GM23338 (cell line): ENCODE measurements around the gene CD34.

Source experiments
- CREB1 ChIP-seq: fragments of 250-450 bp; sonication (Bioruptor Pico); IDR thresholded peaks from 2 replicates; pipeline ENCODE4 v1.5.0; 2020; ENCODE audit warnings: low read depth, mild to moderate bottlenecking, moderate library complexity
- CTCF ChIP-seq, 2 experiments: fragments of 200-600 bp in 1 of 2; sonication (generic) in 1 of 2; conservative IDR thresholded peaks; 2 replicates each; pipeline versions ENCODE4 v1.5.1 to v1.6.1; 2016 to 2017; ENCODE audit warnings: antibody characterized with exemption in 2 of 2, low read depth in 2 of 2, mild to moderate bottlenecking in 2 of 2, moderate library complexity in 1 of 2
- EZH2 ChIP-seq: fragments of 200-600 bp; sonication (generic); IDR thresholded peaks from one replicate; pipeline ENCODE4 v1.8.0; 2017; ENCODE audit warnings: antibody characterized with exemption, mild to moderate bottlenecking, low read depth; ENCODE audit not compliant: unreplicated experiment
- EZH2phosphoT487 ChIP-seq: fragments of 200-600 bp; sonication (generic); IDR thresholded peaks from one replicate; pipeline ENCODE4 v1.8.1; 2018; ENCODE audit warnings: antibody characterized with exemption; ENCODE audit not compliant: unreplicated experiment
- NANOG ChIP-seq: IDR thresholded peaks from 2 replicates; pipeline ENCODE4 v1.6.1; 2016; ENCODE audit warnings: antibody characterized with exemption, borderline replicate concordance
- POLR2AphosphoS5 ChIP-seq: IDR thresholded peaks from 2 replicates; pipeline ENCODE4 v1.6.1; 2016; ENCODE audit warnings: antibody characterized with exemption, low read depth
- REST ChIP-seq: IDR thresholded peaks from one replicate; pipeline ENCODE4 v1.6.1; 2018; ENCODE audit warnings: antibody characterized with exemption; ENCODE audit not compliant: unreplicated experiment

GRCh38 chr1:207850621-207851407, 60.1 kb downstream of the CD34 start:
- TF ChIP-seq POLR2AphosphoS5 (no peak), EZH2 (no peak), CREB1 (CRISPR knock-in tag) (no peak), CTCF (conservative IDR thresholded peaks at IDR 0.05; ENCODE audit: low read depth in 2 of 2) (no peak), EZH2phosphoT487 (no peak), REST (no peak), NANOG (no peak)
